WTC11 (cell line): Measurements from ENCODE around the gene GMEB2.

Experiments
- ATF3 ChIP-seq: sonication (generic); formaldehyde crosslinking; conservative IDR thresholded peaks from 2 replicates; pipeline ENCODE4 v1.8.1; 2022; ENCODE audit warnings: mild to moderate bottlenecking, missing genetic modification reagents
- CTCF ChIP-seq: fragments of 200-600 bp; IDR thresholded peaks from 2 replicates; pipeline ENCODE4 v1.8.0; 2022; ENCODE audit warnings: antibody characterized with exemption
- NR2C2 ChIP-seq: sonication (generic); formaldehyde crosslinking; IDR thresholded peaks from 2 replicates; pipeline ENCODE4 v1.8.0; 2022; ENCODE audit warnings: mild to moderate bottlenecking, missing genetic modification reagents
- PREB ChIP-seq: sonication (generic); formaldehyde crosslinking; IDR thresholded peaks from 2 replicates; pipeline ENCODE4 v1.8.1; 2022; ENCODE audit warnings: mild to moderate bottlenecking, missing genetic modification reagents, moderate library complexity, borderline replicate concordance
- SMAD4 ChIP-seq: sonication (generic); formaldehyde crosslinking; IDR thresholded peaks from 2 replicates; pipeline ENCODE4 v1.8.0; 2022; ENCODE audit warnings: mild to moderate bottlenecking, missing genetic modification reagents
- SOX15 ChIP-seq: fragments of 250-450 bp; sonication (Bioruptor Pico); IDR thresholded peaks from 2 replicates; pipeline ENCODE4 v1.9.0; 2021; ENCODE audit warnings: mild to moderate bottlenecking

DNA sequence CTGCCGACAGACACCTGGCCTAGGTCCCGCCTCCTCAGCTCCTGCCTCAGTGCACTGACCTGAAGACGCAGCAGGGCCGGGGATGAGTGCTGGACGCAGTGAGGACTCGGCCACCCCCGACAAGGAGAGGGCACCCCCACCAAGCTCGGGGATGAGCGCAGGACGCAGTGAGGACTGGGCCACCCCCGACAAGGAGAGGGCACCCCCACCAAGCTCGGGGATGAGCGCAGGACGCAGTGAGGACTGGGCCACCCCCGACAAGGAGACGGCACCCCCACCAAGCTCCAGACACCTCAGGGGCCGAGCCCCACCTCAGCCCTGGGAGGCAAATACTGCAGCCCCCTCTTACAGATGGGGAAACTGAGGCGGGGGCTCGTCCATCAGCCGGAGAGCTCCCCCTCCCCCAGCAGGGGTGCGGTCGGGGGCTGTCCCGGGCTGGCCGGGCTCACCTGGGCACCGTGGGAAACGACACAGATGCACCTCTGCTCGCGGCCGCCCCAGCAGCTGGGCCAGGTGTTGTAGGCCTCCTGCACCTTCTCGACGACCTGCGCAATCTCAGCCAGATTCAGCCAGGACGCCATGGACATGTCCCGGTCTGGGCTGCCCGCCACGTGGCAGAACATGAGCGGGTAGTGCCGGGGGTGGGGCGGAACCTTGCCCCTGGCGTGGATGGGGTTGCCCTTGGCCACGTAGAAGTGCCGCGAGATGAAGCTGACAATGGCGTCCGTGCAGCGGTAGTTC, 60.3 kb downstream of the GMEB2 start:
- TF ChIP-seq ATF3 (CRISPR knock-in tag) (no peak), NR2C2 (CRISPR knock-in tag) (no peak), SMAD4 (CRISPR knock-in tag) (no peak), SOX15 (CRISPR knock-in tag) (no peak), CTCF (no peak), PREB (no peak)
